HL-60 (cell line): ENCODE measurements around the gene SCIMP.

Experiments used
- CTCF ChIP-seq: IDR thresholded peaks from one replicate; pipeline ENCODE4 v1.5.1; 2011; ENCODE audit warnings: low read length, control low read depth, inconsistent platforms; ENCODE audit not compliant: insufficient read depth
- REST ChIP-seq: IDR thresholded peaks from 2 replicates; pipeline ENCODE4 v1.6.1; 2012; ENCODE audit warnings: low read depth; ENCODE audit not compliant: insufficient replicate concordance

GRCh38 chr17:5201011-5201410 is 33.6 kb downstream of the SCIMP start:
- TF ChIP-seq CTCF (no peak), REST (no peak)
